HG03064 (cell line): ENCODE data around the gene ATF7.
"Not testable (repeated sequence)": the region's sequence is repeated elsewhere in the genome, so short reads cannot be mapped to it uniquely, and the experiment has no call there.

ENCODE experiments used
- ATAC-seq: cut with Tn5 transposase; IDR thresholded peaks from one replicate; pipeline ENCODE4 v1.9.1; 2021; ENCODE audit warnings: low read depth; ENCODE audit not compliant: unreplicated experiment

Gene ATF7

GRCh38 chr12:53489242-53489864 lies 136.8 kb downstream of the ATF7 start:
- no peak for ATAC-seq

- no peak for ATAC-seq
Measured at GRCh38 chr12:53486736-53487487, 139.3 kb downstream of the ATF7 start.

GRCh38 chr12:53485955-53486735 lies 140.0 kb downstream of the ATF7 start:
- no peak for ATAC-seq

GRCh38 chr12:53484686-53485575 lies 141.3 kb downstream of the ATF7 start:
- no peak for ATAC-seq

GRCh38 chr12:53483979-53484377 lies 142.2 kb downstream of the ATF7 start:
- ATAC-seq: no peak

GRCh38 chr12:53483225-53483978 lies 142.8 kb downstream of the ATF7 start:
- no peak for ATAC-seq

GRCh38 chr12:53482626-53483168 lies 143.5 kb downstream of the ATF7 start:
- no peak for ATAC-seq

- ATAC-seq: no peak
Measured at GRCh38 chr12:53481939-53482586, 144.1 kb downstream of the ATF7 start.

- ATAC-seq: not testable (repeated sequence)
Measured at GRCh38 chr12:53481458-53481857, 144.7 kb downstream of the ATF7 start.

- ATAC-seq: no peak
Measured at GRCh38 chr12:53480491-53481442, 145.4 kb downstream of the ATF7 start.

- no peak for ATAC-seq
Measured at GRCh38 chr12:53479331-53479730, 146.9 kb downstream of the ATF7 start.

GRCh38 chr12:53478865-53479264 lies 147.3 kb downstream of the ATF7 start:
- no peak for ATAC-seq

GRCh38 chr12:53476769-53477209 lies 149.4 kb downstream of the ATF7 start:
- ATAC-seq: no peak

GRCh38 chr12:53474819-53475218 lies 151.4 kb downstream of the ATF7 start:
- no peak for ATAC-seq

- ATAC-seq: no peak
Measured at GRCh38 chr12:53474077-53474476, 152.1 kb downstream of the ATF7 start.

- ATAC-seq: no peak
Measured at GRCh38 chr12:53472056-53472582, 154.1 kb downstream of the ATF7 start.

GRCh38 chr12:53468282-53468681 lies 157.9 kb downstream of the ATF7 start:
- no peak for ATAC-seq

- no peak for ATAC-seq
Measured at GRCh38 chr12:53467880-53468279, 158.3 kb downstream of the ATF7 start.
